Measurements from ENCODE around the gene KCNK3. TPM values are rescaled to one million over a fixed set of nuclear protein-coding genes. Genes with fewer than 3 reads are reported as not detected.
A peak's percentile ranks its signal among the peaks of the same experiment; 100 is the strongest.
"Not testable (repeated sequence)": the region's sequence is repeated elsewhere in the genome, so short reads cannot be mapped to it uniquely, and the experiment has no call there.

KCNK3 gene
- total RNA-seq, 1 donor from 2014 or later = 25.4 TPM

- Histone ChIP-seq H3K27ac (no peak overlapping the region), H3K9me3 (no peaks in the 10 kb centered on the region), H3K4me1 (peaks cover 15% of the 10 kb centered on the region), H3K36me3 (no peaks in the 10 kb centered on the region), H3K27me3 (no peaks in the 10 kb centered on the region), H3K4me3 (no peak overlapping the region)
- intact Hi-C loops (cut with DNase I) = no loop called here
- TF ChIP-seq, protein P1, sequence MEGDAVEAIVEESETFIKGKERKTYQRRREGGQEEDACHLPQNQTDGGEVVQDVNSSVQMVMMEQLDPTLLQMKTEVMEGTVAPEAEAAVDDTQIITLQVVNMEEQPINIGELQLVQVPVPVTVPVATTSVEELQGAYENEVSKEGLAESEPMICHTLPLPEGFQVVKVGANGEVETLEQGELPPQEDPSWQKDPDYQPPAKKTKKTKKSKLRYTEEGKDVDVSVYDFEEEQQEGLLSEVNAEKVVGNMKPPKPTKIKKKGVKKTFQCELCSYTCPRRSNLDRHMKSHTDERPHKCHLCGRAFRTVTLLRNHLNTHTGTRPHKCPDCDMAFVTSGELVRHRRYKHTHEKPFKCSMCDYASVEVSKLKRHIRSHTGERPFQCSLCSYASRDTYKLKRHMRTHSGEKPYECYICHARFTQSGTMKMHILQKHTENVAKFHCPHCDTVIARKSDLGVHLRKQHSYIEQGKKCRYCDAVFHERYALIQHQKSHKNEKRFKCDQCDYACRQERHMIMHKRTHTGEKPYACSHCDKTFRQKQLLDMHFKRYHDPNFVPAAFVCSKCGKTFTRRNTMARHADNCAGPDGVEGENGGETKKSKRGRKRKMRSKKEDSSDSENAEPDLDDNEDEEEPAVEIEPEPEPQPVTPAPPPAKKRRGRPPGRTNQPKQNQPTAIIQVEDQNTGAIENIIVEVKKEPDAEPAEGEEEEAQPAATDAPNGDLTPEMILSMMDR (IDR thresholded peaks at IDR 0.05) = no peak
- no peak for DNase-seq
- ATAC-seq = no peak
These were observed 66.3 kb downstream of the KCNK3 start for GRCh38 chr2:26758790-26759321.

DNA sequence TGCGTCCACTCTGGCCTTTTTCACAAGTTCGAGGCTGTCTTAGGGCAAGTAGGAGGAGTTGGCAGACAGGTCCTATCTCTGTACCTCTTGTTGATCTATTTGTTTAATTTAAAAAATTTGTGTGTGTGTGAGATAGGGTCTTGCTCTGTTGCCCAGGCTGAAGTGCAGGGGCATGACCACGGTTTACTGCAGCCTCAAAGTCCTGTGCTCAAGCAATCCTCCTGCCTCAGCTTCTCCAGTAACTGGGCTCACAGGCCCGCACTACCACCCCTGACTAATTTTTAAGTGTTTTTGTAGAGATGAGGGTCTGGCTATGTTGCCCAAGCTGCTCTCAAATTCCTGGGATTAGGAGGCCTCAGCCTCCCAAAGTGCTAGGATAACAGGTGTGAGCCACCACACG is 67.3 kb downstream of the KCNK3 start:
- Histone ChIP-seq H3K9me3 (no peaks in the 10 kb centered on the region), H3K4me1 (peaks cover 15% of the 10 kb centered on the region), H3K27me3 (no peaks in the 10 kb centered on the region), H3K36me3 (no peaks in the 10 kb centered on the region), H3K4me3 (no peak overlapping the region), H3K27ac (no peak overlapping the region)
- intact Hi-C loops (cut with DNase I) = no loop called here
- TF ChIP-seq, protein P1 (IDR thresholded peaks at IDR 0.05) = no peak
- DNase-seq (no peak), ATAC-seq (no peak)

- H3K4me1 ChIP-seq = peaks cover 27% of the 10 kb centered on the region
- intact Hi-C loops (cut with DNase I); H3K4me3 ChIP-seq; ATAC-seq; H3K9me3 ChIP-seq; H3K27ac ChIP-seq; H3K36me3 ChIP-seq; H3K27me3 ChIP-seq; DNase-seq: not testable (repeated sequence)
These were observed 68.5 kb downstream of the KCNK3 start for GRCh38 chr2:26760991-26761390.

- Histone ChIP-seq H3K27me3 (no peaks in the 10 kb centered on the region), H3K4me3 (no peak overlapping the region), H3K9me3 (no peaks in the 10 kb centered on the region), H3K36me3 (no peaks in the 10 kb centered on the region), H3K4me1 (peaks cover 33% of the 10 kb centered on the region), H3K27ac (no peak overlapping the region)
- TF ChIP-seq, protein P1 (IDR thresholded peaks at IDR 0.05) = no peak
- intact Hi-C loops (cut with DNase I) = no loop called here
- ATAC-seq (no peak), DNase-seq (no peak)
These were observed 70.5 kb downstream of the KCNK3 start for GRCh38 chr2:26763019-26763418.

- Histone ChIP-seq H3K27ac (peak within 1 kb of the TSS; percentile 95), H3K36me3 (no peaks in the 10 kb centered on the region), H3K4me3 (peak within 1 kb of the TSS; percentile 95), H3K4me1 (peaks cover 36% of the 10 kb centered on the region), H3K9me3 (no peaks in the 10 kb centered on the region), H3K27me3 (no peaks in the 10 kb centered on the region)
- intact Hi-C loops (cut with DNase I) = no loop called here
- DNase-seq = peak; percentile 92
- peak; percentile 96 for ATAC-seq
- TF ChIP-seq, protein P1 (IDR thresholded peaks at IDR 0.05) = no peak
These were observed 71.8 kb downstream of the KCNK3 start, which contains the start of gene SLC35F6 for GRCh38 chr2:26764078-26764887. TSS of gene SLC35F6 (plus strand) at chr2:26764284. CDS start at chr2:26764350, 66 bp downstream.

GRCh38 chr2:26764906-26765305 is 72.4 kb downstream of the KCNK3 start:
- Histone ChIP-seq H3K36me3 (no peaks in the 10 kb centered on the region), H3K4me3 (peak overlapping the region; percentile 95), H3K9me3 (no peaks in the 10 kb centered on the region), H3K27ac (peak overlapping the region; percentile 95), H3K4me1 (peaks cover 43% of the 10 kb centered on the region), H3K27me3 (no peaks in the 10 kb centered on the region)
- intact Hi-C loops (cut with DNase I) = no loop called here
- DNase-seq (no peak), ATAC-seq (no peak)
- TF ChIP-seq, protein P1 (IDR thresholded peaks at IDR 0.05) = no peak
